Sigmoid colon (tissue), 7 donors: ENCODE results near the gene OXCT1. TPM values are rescaled to one million over a fixed set of nuclear protein-coding genes. Genes with fewer than 3 reads are reported as not detected.

Source experiments
- DNase-seq: peaks from one replicate; pipeline ENCODE4 v3.0.0-alpha.2; 2019
- H3K27ac ChIP-seq, 4 donors: fragments of 200-600 bp; sonication (generic); one replicate each; pipeline ENCODE4 v1.5.1; 2016 to 2019; ENCODE audit warnings: mild to moderate bottlenecking in 1 of 4
- H3K27me3 ChIP-seq, 3 donors: fragments of 200-600 bp; sonication (generic); one replicate each; pipeline ENCODE4 v1.5.1; 2019; ENCODE audit warnings: mild to moderate bottlenecking in 1 of 3
- H3K36me3 ChIP-seq, 4 donors: fragments of 200-600 bp; sonication (generic); one replicate each; pipeline ENCODE4 v1.5.1; 2016 to 2019
- H3K4me1 ChIP-seq, 4 donors: fragments of 200-600 bp; sonication (generic); one replicate each; pipeline ENCODE4 v1.5.1; 2017 to 2019
- H3K4me3 ChIP-seq, 4 donors: fragments of 200-600 bp; sonication (generic); one replicate each; pipeline ENCODE4 v1.5.1; 2017 to 2019; ENCODE audit warnings: mild to moderate bottlenecking in 2 of 4, moderate library complexity in 1 of 4
- H3K9me3 ChIP-seq, 4 donors: fragments of 200-600 bp in 3 of 4; sonication (generic) in 3 of 4; one replicate each; pipeline versions ENCODE4 v1.5.1 to v1.6.1; 2013 to 2019
- EP300 ChIP-seq, 4 donors: sonication (generic); formaldehyde crosslinking; IDR thresholded peaks; one replicate each; pipeline ENCODE4 v1.6.1; 2017; ENCODE audit warnings: antibody characterized with exemption in 4 of 4
- POLR2A ChIP-seq, 2 donors: fragments of 450-650 bp; IDR thresholded peaks; one replicate each; pipeline ENCODE4 v1.6.1; 2016; ENCODE audit warnings: antibody characterized with exemption in 2 of 2, mild to moderate bottlenecking in 2 of 2, moderate library complexity in 2 of 2
- POLR2AphosphoS5 ChIP-seq, 4 donors: sonication (generic); formaldehyde crosslinking; IDR thresholded peaks; one replicate each; pipeline ENCODE4 v1.6.1; 2017; ENCODE audit warnings: antibody characterized with exemption in 4 of 4
- WGBS, 2 donors: extraction: QIAGEN DNeasy Blood & Tissue Kit; methylation state at CpG; one replicate each; pipeline ENCODE4 v1.1.7; 2013; 5-methylcytosine and 5-hydroxymethylcytosine counted together
- intact Hi-C: fragments of 100-400 bp; cut with DNase I; formaldehyde crosslinking; loops from one replicate; pipeline ENCODE4 v1.15.1; 2023
- polyA plus RNA-seq, 3 donors: library from polyadenylated mRNA; stranded (reverse); fragments of 200-250 nt; gene quantifications; one replicate each; pipeline ENCODE4 v1.2.3, GENCODE V29; 2013
- total RNA-seq, 4 donors: library from RNA; depleted of rRNA; stranded (reverse); fragments of >200 nt; gene quantifications; one replicate each; pipeline ENCODE4 v1.1.0, GENCODE V29; 2016
- TF ChIP-seq, protein P1 (sequence below), 4 experiments: fragments of 450-650 bp in 3 of 4; fragments of 200-600 bp in 1 of 4; IDR thresholded peaks; one replicate each; pipeline ENCODE4 v1.5.1; 2016 to 2019; ENCODE audit warnings: antibody characterized with exemption in 4 of 4, mild to moderate bottlenecking in 3 of 4, moderate library complexity in 2 of 4
- donor health status: healthy with polysubstance abuse.
- donor health status: Bipolar disorder and iron deficiency.
- donor health status: healthy.

The OXCT1 gene
- total and polyA plus RNA-seq, 7 donors, result 6.6 to 35.0 (median 26.1) TPM

DNA sequence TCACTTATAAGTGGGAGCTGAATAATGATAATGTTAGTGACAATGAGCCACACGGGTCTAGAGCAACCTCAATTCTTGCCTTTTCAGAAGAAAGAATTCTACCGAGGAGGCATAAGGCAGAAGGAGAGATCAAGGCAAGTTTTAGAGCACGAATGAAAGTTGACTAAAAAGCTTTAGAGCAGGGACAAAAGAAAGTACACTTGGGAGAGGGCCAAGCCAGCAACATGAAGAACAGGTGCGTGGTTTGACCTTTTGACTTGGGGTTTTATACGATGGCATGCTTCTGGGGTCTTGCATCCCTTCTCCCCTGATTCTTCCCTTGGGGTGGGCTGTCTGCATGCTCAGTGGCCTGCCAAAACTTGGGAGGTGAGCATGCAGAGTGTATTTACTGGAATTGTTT lies 12.5 kb upstream of the OXCT1 start:
- WGBS, 2 donors, result 72 to 81% methylated on average over 5 of the region's 5 CpGs
- DNase-seq, result no peak
- Histone ChIP-seq H3K9me3 (no peaks in the 10 kb centered on the region), H3K4me1 (no peaks in the 10 kb centered on the region), H3K4me3 (no peak overlapping the region), H3K27me3 (no peaks in the 10 kb centered on the region), H3K36me3 (no peaks in the 10 kb centered on the region), H3K27ac (no peak overlapping the region)
- no peak for TF ChIP-seq EP300 (IDR thresholded peaks at IDR 0.05)
- no peak for TF ChIP-seq POLR2A (IDR thresholded peaks at IDR 0.05)
- intact Hi-C loops, result no loop called here

DNA sequence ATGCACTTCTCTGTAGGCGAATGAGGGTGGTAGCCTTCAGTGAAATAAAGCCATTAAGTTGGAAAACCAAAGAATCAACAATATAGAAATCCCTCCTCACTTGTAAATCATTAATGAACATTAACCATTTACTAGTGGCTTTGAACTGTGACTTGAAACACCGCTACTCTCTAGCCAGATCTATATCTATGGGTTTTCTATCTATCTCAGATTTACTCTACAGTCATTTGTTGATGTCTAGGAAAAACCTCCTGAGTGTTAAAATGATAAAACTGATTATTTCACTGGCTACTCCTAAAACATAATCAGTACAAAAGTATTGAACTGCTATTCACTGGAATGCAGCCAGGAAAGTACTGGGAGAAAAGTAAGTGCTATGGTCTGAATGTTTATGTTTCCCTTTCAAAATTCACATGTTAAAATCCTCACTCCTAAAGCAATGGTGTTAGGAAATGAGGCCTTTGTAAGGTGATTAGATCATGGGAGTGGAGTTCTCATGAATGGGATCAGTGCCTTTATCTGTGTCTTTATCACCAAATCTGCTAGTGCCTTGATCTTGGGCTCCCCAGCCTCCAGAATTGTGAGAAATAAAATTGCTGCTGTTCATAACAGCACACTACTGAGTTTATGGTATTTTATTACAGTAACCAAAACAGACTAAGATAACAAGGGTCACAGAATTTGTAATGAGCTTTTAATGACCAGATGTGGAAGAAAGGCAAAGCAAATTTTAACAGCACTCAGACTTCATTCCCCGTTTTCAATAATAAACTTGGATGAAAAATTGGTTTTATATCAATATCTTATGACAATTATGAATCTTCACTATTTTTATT lies 8.6 kb upstream of the OXCT1 start:
- no peaks in the 10 kb centered on the region for H3K36me3 ChIP-seq
- intact Hi-C loops, result no loop called here
- H3K27me3 ChIP-seq, result no peaks in the 10 kb centered on the region
- H3K27ac ChIP-seq, result no peak overlapping the region
- 27 to 67% methylated on average over 3 of the region's 3 CpGs for WGBS, 2 donors
- no peaks in the 10 kb centered on the region for H3K4me1 ChIP-seq
- TF ChIP-seq, protein P1, sequence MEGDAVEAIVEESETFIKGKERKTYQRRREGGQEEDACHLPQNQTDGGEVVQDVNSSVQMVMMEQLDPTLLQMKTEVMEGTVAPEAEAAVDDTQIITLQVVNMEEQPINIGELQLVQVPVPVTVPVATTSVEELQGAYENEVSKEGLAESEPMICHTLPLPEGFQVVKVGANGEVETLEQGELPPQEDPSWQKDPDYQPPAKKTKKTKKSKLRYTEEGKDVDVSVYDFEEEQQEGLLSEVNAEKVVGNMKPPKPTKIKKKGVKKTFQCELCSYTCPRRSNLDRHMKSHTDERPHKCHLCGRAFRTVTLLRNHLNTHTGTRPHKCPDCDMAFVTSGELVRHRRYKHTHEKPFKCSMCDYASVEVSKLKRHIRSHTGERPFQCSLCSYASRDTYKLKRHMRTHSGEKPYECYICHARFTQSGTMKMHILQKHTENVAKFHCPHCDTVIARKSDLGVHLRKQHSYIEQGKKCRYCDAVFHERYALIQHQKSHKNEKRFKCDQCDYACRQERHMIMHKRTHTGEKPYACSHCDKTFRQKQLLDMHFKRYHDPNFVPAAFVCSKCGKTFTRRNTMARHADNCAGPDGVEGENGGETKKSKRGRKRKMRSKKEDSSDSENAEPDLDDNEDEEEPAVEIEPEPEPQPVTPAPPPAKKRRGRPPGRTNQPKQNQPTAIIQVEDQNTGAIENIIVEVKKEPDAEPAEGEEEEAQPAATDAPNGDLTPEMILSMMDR (IDR thresholded peaks at IDR 0.05), result no peak
- TF ChIP-seq EP300 (IDR thresholded peaks at IDR 0.05) (no peak), POLR2A (IDR thresholded peaks at IDR 0.05) (no peak), POLR2AphosphoS5 (IDR thresholded peaks at IDR 0.05) (no peak)
- H3K4me3 ChIP-seq, result no peak overlapping the region
- DNase-seq, result no peak
- H3K9me3 ChIP-seq, result no peaks in the 10 kb centered on the region

DNA sequence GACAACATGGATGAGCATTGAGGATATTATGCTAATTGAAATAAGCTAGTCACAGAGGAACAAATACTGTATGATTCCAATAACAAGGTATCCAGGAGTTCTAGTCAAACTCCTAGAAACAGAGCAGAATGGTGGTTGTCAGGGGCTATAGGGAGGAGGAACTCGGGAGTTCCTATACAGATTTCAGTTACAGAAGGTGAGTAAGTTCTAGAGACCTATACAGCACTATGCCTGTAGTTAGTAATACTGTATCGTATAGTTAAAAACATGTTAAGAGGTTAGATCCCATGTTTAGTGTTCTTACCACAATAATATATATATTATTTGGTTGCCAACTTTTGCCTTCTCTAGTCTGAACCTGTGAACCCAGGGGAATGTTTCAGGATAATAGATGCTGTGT lies 7.9 kb upstream of the OXCT1 start:
- WGBS, 2 donors, result 81 to 84% methylated on average over 2 of the region's 2 CpGs
- intact Hi-C loops, result no loop called here

DNA sequence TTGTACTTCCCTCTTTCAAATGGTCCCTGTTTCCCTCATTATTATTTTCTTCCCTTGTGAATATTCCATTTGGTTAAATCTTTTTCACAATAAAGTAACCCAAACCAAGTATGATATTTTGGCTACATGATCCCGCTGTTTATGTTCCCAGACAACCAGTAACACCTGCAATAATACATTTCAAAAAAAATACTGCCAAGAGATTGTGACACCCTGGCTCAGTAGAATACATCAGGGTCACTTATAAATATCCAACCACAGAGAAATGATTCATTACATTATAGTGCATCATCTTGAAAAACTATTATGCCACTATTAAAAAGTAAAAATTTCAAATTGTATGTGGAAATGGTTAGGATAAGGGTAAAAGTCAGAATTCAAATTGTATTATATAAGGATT lies 7.2 kb upstream of the OXCT1 start:
- Histone ChIP-seq H3K4me3 (no peak overlapping the region), H3K36me3 (no peaks in the 10 kb centered on the region), H3K27me3 (no peaks in the 10 kb centered on the region), H3K9me3 (no peaks in the 10 kb centered on the region), H3K27ac (no peak overlapping the region), H3K4me1 (no peaks in the 10 kb centered on the region)
- 95 to 96% methylated on average over 1 of the region's 1 CpG for WGBS, 2 donors
- intact Hi-C loops, result no loop called here
- TF ChIP-seq POLR2A (IDR thresholded peaks at IDR 0.05), result no peak
- TF ChIP-seq, protein P1 (IDR thresholded peaks at IDR 0.05), result no peak
- TF ChIP-seq POLR2AphosphoS5 (IDR thresholded peaks at IDR 0.05), result no peak
- DNase-seq, result no peak

More for the DNA sequence above, 7.9 kb upstream of the OXCT1 start:
- DNase-seq, result no peak
- no peaks in the 10 kb centered on the region for H3K27me3 ChIP-seq
- no peak overlapping the region for H3K4me3 ChIP-seq
- H3K36me3 ChIP-seq, result no peaks in the 10 kb centered on the region
- H3K4me1 ChIP-seq, result no peaks in the 10 kb centered on the region
- no peaks in the 10 kb centered on the region for H3K9me3 ChIP-seq
- H3K27ac ChIP-seq, result no peak overlapping the region
- TF ChIP-seq EP300 (IDR thresholded peaks at IDR 0.05), result no peak
- TF ChIP-seq, protein P1 (IDR thresholded peaks at IDR 0.05), result no peak
- TF ChIP-seq POLR2AphosphoS5 (IDR thresholded peaks at IDR 0.05), result no peak
- no peak for TF ChIP-seq POLR2A (IDR thresholded peaks at IDR 0.05)

DNA sequence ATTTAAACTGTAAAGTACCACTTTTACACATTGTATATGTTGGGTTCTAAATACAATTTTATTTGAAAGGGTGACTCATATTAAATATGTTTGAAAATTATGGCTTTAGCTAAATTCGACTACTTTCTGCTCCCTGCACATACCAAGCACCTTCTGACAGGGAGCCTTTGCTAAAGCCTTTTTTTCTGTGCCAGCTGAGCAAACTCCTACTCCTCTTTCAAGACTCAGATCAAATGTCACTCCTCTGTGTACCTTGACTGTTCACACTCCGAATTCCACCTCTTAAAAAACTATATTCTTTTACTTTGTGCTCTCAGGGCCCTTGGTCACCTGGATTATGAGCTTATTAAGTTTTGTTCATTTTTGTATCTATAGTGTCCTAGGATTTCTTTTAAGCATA lies 6.5 kb upstream of the OXCT1 start:
- H3K4me3 ChIP-seq, result no peak overlapping the region
- intact Hi-C loops, result no loop called here
- no peaks in the 10 kb centered on the region for H3K36me3 ChIP-seq
- H3K9me3 ChIP-seq, result no peaks in the 10 kb centered on the region
- TF ChIP-seq EP300 (IDR thresholded peaks at IDR 0.05) (no peak), POLR2AphosphoS5 (IDR thresholded peaks at IDR 0.05) (no peak), POLR2A (IDR thresholded peaks at IDR 0.05) (no peak)
- TF ChIP-seq, protein P1 (IDR thresholded peaks at IDR 0.05), result no peak
- no peak for DNase-seq
- WGBS, 2 donors, result 83 to 86% methylated on average over 2 of the region's 2 CpGs
- H3K27me3 ChIP-seq, result no peaks in the 10 kb centered on the region
- H3K27ac ChIP-seq, result no peak overlapping the region
- H3K4me1 ChIP-seq, result peaks cover 0 to 6% (median 0%) of the 10 kb centered on the region in 4 donors
